Measurements from ENCODE around the gene KIAA1217.
"Not testable (repeated sequence)": the region's sequence is repeated elsewhere in the genome, so short reads cannot be mapped to it uniquely, and the experiment has no call there.

Gene KIAA1217

GRCh38 chr10:24299578-24300260, 90.8 kb downstream of the KIAA1217 start:
- peak in 1 of 2 experiments; percentile 5 for DNase-seq

GRCh38 chr10:24303522-24304310, 94.8 kb downstream of the KIAA1217 start:
- DNase-seq, result no peak

DNA sequence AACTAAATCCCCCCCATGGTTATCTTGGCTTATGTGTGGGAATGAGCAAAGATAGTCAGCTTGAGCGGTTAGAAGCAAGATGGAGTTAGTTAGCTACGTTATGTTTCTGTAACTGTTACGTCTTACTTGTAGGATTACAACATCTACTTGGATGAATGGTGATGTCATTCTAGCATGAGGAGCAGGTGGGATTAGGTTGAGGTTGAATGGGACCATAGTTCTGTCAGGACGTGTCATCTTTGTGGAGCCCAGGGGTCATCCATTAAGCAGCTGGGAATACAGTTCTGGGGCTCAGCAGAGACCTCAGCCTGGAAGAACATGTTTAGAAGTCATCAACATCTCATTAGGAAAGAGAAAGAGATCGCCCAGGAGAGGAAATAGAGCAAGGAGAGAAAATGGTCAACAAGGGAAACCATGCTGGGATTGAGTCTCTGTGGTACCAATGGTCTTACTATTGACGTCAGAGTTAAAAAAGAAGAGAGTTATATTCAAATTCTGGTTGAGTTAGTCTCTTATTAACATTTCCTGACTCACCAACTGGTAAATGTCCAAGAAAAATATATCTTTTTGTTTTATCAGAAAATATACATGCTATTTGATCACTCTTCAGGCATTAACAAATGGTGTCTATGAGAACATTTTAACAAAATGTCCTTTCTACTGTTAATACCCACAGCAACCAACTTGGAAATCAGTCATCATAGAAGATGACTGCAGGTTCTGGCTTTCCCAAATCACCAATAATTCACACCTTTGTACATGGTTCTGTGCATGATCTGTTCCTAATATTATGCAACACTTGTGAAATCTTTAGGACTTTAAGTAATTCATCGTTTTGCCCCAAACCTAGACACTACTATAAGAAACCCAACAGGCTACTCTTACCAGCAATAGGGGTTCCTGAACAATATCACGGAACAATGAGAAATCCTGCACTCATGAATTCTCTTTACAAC, 96.9 kb downstream of the KIAA1217 start:
- DNase-seq, result no peak

- no peak for DNase-seq
These were observed 97.6 kb downstream of the KIAA1217 start for GRCh38 chr10:24306507-24306875.

DNA sequence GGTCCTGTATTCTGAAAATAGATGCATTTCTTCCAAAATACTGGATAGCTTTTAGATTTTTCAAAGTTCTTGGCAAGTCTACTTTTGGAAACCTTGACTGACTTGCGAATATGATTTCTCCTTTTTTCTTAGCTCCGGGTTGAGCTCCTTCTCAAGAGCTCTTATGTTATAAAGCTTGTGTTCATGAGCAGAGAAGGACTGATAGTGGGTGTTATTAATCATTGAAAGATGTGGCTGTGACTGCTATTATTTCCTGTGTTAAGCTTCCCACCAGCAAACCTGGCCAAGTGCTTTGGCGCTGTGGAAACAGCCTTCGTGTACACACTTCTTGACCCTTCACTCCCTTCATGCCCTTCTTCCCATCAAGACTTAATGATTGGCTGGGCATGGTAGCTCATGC, 98.2 kb downstream of the KIAA1217 start:
- DNase-seq, result no peak

DNA sequence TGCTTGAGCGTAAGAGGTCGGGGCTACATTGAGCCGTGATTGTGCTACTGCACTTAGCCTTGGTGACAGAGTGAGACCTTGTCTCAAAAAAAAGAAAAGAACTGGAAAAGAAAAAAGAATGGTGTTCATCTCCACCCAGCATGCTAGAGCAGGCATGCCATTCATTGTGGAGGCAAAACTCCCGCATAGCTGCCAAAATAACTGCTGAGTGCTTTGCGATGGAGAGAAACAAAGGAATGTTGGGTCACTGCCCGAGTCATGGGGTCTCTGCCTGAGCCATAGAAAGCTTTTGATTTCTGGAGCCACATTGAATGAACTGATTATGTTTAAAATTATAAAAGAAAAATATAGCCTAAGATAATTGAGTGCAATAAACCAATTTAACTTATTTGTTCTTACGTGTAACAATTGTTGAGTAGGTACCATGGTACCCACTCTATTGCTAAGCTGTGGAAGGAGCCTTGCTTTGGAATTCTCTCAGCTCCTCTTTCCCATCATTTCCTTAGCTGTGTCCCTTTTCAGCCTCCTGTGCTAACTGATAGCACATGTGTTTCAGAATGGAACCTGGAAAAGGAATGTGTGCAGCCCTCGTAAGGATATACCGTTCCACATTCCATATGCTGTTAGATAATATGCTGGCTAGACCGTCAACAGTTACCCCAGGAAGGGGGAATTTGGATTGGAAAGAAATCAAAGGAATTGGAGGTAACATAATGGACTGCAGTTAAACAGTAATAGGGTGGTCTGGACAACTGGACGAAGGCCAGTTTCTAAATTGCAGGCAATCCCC, 99.0 kb downstream of the KIAA1217 start:
- no peak for DNase-seq

DNA sequence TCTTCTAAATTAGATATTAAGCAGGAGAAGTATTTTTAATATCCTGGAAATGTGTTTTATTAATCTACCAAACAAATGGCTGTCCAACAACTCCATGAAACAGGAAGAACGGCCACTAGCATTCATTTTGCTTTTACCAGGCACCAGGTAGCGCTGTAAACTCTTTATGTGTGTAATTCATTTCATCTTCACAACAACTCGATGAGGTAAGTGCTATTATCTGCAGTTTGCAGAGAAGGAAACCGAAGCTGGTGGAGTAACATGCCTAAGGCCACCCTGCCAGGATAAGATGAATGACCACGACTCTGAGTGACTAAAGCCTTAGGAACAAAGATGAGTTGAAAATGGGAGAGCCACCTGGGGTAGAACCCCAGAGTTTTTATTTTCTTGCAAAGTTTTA, 101.2 kb downstream of the KIAA1217 start:
- no peak for DNase-seq

DNA sequence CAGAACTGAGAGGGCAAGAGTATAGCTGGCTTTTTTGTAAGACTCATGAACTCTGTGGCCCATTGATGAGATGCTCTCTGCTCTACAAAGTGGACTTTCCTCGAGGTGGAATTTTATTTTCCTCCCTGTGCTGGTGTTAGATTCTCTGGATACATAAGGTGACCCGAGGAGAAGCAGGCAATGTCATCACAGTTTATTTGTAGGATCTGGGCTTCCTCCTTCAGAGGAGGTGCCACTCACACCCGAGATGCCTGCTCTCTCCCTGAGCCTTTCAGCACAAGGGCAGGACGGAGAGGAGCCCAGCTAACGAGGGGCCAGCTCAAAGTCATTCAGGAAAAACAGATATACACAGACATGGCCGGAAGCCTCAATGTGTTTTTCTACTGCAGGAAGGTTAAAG, 103.0 kb downstream of the KIAA1217 start:
- DNase-seq, result no peak

GRCh38 chr10:24313283-24313682, 104.3 kb downstream of the KIAA1217 start:
- no peak for DNase-seq

GRCh38 chr10:24315211-24315610, 106.3 kb downstream of the KIAA1217 start:
- DNase-seq, result no peak

- no peak for DNase-seq
These were observed 109.6 kb downstream of the KIAA1217 start for GRCh38 chr10:24318517-24318916.

DNA sequence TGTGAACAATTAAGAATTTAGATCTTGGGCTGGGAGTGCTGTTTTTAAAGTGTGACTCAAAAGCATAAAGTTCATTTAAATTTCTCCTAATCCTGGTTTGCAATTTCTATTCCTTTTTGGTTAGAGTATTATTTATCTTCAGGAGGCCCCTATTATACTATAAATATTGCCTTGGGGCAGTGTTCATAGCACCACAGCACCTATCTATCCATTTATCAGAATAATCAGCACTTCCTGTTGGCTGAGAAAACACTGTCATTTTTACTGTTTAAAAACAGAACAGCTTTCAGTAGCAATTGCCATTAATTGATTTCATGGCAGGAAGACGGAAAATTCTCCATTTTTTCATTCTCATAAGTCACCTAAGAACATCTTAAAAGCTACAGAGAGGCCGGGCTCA, 111.4 kb downstream of the KIAA1217 start:
- DNase-seq, result no peak

GRCh38 chr10:24324651-24325050, 115.7 kb downstream of the KIAA1217 start:
- no peak for DNase-seq

DNA sequence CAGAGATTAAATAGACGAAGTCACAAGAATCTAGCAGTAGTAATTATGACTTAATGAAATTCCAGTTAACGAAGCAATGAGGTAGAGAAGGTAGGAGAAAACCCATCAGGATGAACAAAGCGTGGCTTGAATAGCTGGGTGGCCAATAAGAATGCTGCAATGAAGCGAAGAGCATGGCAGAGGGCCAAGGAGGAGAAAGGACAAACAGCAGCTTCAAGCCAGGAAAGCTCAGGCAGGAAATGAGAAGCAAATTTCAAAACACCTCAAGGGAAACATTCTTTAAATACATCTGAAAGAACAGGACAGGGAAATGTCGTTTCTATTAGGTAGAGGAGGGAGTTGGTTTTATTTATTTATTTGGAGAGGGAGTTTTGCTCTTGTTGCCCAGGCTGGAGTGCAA, 122.5 kb downstream of the KIAA1217 start:
- DNase-seq, result no peak

GRCh38 chr10:24333736-24334135, 124.8 kb downstream of the KIAA1217 start:
- DNase-seq, result no peak

GRCh38 chr10:24334279-24334939, 125.5 kb downstream of the KIAA1217 start:
- no peak for DNase-seq

- not testable (repeated sequence) for DNase-seq
These were observed 128.8 kb downstream of the KIAA1217 start for GRCh38 chr10:24337723-24338122.

- DNase-seq, result no peak
These were observed 130.4 kb downstream of the KIAA1217 start for GRCh38 chr10:24339387-24339786.

DNA sequence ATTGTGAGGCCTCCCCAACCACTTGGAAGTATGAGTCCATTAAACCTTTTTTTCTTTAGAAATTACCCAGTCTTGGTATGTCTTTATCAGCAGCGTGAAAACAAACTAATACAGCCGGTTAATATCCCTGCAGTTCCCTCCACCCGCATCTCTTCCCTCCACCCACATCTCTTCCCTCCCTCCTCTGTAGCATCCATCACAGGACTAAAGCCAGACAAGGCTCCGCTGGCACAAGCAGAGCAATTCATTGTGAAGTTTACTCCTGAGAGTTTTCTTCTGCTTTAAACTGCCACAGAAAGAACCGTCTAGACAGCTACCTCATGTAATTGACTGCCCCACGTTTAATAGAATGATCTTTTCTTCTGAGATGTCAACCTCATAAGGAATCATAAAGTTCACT, 131.5 kb downstream of the KIAA1217 start:
- no peak for DNase-seq

DNA sequence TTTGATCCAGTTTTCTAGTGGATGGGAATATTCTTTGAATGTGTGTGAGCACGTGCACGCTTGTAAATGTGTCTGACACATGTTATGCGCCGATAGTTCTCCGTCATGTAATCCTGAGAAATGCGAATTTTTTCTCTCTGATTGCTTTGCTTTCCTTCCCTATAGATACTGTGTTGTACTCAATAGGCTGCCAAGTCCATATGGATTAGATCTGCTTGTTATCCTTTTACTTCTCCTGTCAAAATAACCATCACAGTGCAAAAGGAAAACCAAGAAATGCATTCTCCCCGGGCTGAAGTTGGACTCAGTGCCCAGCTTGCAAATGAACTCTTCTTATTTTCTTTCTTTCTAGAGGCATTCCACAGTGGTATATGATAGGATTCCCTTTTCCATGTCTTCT, 131.9 kb downstream of the KIAA1217 start:
- no peak for DNase-seq

GRCh38 chr10:24341371-24341770, 132.4 kb downstream of the KIAA1217 start:
- DNase-seq, result no peak

- DNase-seq, result no peak
These were observed 133.0 kb downstream of the KIAA1217 start for GRCh38 chr10:24341897-24342296.
